GM12891 (cell line): ENCODE measurements around the gene SCUBE1.

Source experiments
- POLR2A ChIP-seq: IDR thresholded peaks from 2 replicates; pipeline ENCODE4 v1.6.1; 2011; ENCODE audit warnings: low read depth, low read length, control low read depth
- POLR2AphosphoS5 ChIP-seq: IDR thresholded peaks from 2 replicates; pipeline ENCODE4 v1.6.1; 2011; ENCODE audit warnings: low read depth, low read length, control low read depth

- TF ChIP-seq POLR2AphosphoS5 = no peak
- TF ChIP-seq POLR2A = no peak
Observed at GRCh38 chr22:43230971-43231723, 112.0 kb downstream of the SCUBE1 start.
